Lower lobe of right lung (tissue), 2 donors: ENCODE data around the gene SSR1. TPM values are rescaled to one million over a fixed set of nuclear protein-coding genes. Genes with fewer than 3 reads are reported as not detected.
"Not testable (repeated sequence)": the region's sequence is repeated elsewhere in the genome, so short reads cannot be mapped to it uniquely, and the experiment has no call there.

Experiments used
- ATAC-seq, 2 donors: fragments of 200-7000 bp; cut with Tn5 transposase; one replicate each; pipeline ENCODE4 v1.9.1; 2020 to 2022; ENCODE audit warnings: mild to moderate bottlenecking in 2 of 2, moderate library complexity in 2 of 2
- DNase-seq: peaks from one replicate; pipeline ENCODE4 v3.0.0-alpha.2; 2020
- H3K27ac ChIP-seq: fragments of 200-600 bp; one replicate; pipeline ENCODE4 v1.8.0; 2022
- H3K27me3 ChIP-seq: fragments of 200-600 bp; one replicate; pipeline ENCODE4 v1.8.0; 2022; ENCODE audit warnings: low read depth
- H3K36me3 ChIP-seq: fragments of 200-600 bp; one replicate; pipeline ENCODE4 v1.8.0; 2022; ENCODE audit warnings: mild to moderate bottlenecking
- H3K4me1 ChIP-seq: fragments of 200-600 bp; one replicate; pipeline ENCODE4 v1.8.0; 2022
- H3K4me3 ChIP-seq: fragments of 200-600 bp; one replicate; pipeline ENCODE4 v1.8.0; 2022; ENCODE audit warnings: mild to moderate bottlenecking
- H3K9me3 ChIP-seq: fragments of 200-600 bp; one replicate; pipeline ENCODE4 v1.8.0; 2022
- intact Hi-C: fragments of 100-400 bp; cut with DNase I; formaldehyde crosslinking; loops from one replicate; pipeline ENCODE4 v1.11.0; 2022
- total RNA-seq: library from RNA; stranded (reverse); fragmentation: NEBNext Ultra II Directional; extraction: Animal tissue kit (Norgen Biotek cat#: 25700); gene quantifications from one replicate; pipeline ENCODE4 v1.2.1, GENCODE V29; 2021
- TF ChIP-seq, protein P1 (sequence below): fragments of 200-600 bp; IDR thresholded peaks from one replicate; pipeline ENCODE4 v1.8.0; 2022; ENCODE audit warnings: antibody characterized with exemption, mild to moderate bottlenecking
- donor health status: DM: no; HTN: yes; CAD: no; lungs with severe emphysema.

The SSR1 gene
- total RNA-seq, 1 donor from 2014 or later: 127 TPM

DNA sequence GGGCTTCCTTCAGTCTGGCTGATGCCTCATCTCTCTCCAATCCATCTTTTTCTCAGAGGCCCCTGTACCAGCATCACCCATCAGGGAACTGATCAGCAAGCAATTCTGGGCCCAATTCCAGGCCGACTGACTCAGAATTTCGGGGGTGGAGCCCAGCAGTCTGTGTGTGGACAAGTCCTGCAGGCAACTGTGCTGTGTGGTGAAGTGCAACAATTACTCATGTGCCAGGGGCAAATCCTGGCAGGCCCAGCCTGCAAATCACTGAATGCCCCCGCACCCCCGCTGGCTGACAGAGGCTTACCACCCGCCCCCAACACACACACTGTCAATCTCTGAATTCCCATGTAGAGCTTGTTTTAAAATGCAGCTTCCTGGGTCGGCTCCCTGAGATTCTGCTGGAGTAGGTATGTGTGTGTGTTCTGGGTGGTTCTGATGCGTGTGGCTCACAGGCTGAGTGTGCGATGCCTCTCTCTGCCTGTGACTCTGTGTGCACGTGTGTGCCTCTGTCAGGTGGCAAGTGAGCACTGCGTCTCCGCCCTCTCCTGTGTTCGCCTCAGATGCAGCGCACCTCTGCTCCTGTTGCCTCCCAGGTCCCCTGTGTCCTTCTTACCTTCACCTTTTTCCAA is 45.4 kb downstream of the SSR1 start:
- no peak overlapping the region for H3K27ac ChIP-seq

DNA sequence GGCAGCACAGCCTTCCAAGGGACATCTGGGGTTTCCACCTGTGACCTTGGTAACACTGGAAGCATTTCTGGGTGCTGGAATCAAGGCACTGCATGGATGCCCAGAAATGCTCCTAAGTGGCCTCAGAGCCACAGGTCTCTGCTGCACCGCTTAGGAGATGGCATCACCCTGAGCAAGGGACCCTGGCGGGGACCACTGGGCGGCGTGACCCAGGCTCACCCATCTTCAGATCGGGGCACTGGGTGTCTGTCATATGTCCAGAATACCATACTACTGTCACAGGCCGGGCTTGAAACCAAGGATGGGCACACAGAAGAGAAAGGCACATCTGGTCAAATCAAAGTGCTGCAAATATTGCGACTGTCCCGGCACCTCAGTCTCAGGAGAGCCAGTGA is 45.9 kb downstream of the SSR1 start:
- Histone ChIP-seq H3K4me1 (peaks cover under 1% of the 10 kb centered on the region), H3K27me3 (no peaks in the 10 kb centered on the region), H3K9me3 (no peaks in the 10 kb centered on the region), H3K36me3 (no peaks in the 10 kb centered on the region), H3K4me3 (no peak overlapping the region), H3K27ac (no peak overlapping the region)
- TF ChIP-seq, protein P1, sequence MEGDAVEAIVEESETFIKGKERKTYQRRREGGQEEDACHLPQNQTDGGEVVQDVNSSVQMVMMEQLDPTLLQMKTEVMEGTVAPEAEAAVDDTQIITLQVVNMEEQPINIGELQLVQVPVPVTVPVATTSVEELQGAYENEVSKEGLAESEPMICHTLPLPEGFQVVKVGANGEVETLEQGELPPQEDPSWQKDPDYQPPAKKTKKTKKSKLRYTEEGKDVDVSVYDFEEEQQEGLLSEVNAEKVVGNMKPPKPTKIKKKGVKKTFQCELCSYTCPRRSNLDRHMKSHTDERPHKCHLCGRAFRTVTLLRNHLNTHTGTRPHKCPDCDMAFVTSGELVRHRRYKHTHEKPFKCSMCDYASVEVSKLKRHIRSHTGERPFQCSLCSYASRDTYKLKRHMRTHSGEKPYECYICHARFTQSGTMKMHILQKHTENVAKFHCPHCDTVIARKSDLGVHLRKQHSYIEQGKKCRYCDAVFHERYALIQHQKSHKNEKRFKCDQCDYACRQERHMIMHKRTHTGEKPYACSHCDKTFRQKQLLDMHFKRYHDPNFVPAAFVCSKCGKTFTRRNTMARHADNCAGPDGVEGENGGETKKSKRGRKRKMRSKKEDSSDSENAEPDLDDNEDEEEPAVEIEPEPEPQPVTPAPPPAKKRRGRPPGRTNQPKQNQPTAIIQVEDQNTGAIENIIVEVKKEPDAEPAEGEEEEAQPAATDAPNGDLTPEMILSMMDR: no peak
- intact Hi-C loops: no loop called here
- no peak for DNase-seq
- ATAC-seq: no peak

More for the DNA sequence above, 45.4 kb downstream of the SSR1 start:
- Histone ChIP-seq H3K4me3 (no peak overlapping the region), H3K4me1 (no peaks in the 10 kb centered on the region), H3K9me3 (no peaks in the 10 kb centered on the region), H3K36me3 (no peaks in the 10 kb centered on the region), H3K27me3 (no peaks in the 10 kb centered on the region)
- ATAC-seq: peak in 1 of 2 donors; percentile 52
- intact Hi-C loops: no loop called here
- TF ChIP-seq, protein P1: no peak
- no peak for DNase-seq

DNA sequence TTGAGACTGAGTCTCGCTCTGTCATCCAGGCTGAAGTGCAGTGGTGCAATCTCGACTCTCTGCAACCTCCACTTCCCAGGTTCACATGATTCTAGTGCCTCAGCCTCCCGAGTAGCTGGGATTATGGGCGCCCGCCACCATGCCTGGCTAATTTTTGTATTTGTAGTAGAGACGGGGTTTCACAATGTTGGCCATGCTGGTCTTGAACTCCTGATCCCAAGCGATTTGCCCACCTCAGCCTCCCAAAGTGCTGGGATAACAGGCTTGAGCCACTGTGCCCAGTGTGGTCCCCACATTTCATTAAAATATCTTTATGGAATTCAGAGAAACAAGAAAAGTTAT is 47.6 kb downstream of the SSR1 start:
- H3K27me3 ChIP-seq, H3K27ac ChIP-seq, ATAC-seq, DNase-seq, H3K4me3 ChIP-seq, H3K9me3 ChIP-seq, H3K36me3 ChIP-seq, intact Hi-C loops: not testable (repeated sequence)
- H3K4me1 ChIP-seq: peaks cover 14% of the 10 kb centered on the region

DNA sequence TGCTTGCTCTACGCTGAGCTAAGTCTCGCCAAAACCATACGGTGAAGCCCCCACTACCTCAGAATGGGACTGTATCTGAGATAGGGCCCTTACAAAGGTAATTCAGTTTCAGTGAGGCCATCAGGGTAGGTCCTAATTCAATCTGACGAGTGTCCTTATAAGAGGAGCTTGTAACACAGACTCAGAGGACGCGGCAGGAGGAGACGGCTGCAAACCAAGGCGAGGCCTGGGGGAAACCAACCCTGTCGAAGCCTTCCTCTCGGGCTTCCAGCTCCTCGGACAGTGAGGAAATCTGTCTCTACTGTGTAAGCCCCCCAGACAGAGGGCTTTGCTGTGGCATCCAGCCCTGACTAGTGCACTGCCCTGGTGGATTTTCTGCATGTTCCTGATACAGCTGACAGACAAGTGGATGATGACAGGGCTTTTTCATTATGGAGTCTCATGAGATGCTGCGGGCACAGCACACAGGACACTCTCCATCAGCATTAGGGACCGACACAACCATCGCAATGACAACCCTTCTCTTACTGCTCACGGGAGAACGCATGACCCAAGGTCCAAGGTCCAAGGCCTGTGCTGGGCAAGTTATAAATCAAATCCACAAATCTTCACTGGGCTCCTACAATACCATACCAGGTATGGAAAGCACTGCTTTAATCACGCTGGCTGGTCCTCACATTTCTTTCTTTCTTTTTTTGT is 48.2 kb downstream of the SSR1 start:
- H3K4me3 ChIP-seq: no peak overlapping the region
- DNase-seq (no peak), ATAC-seq (no peak)
- peaks cover 17% of the 10 kb centered on the region for H3K4me1 ChIP-seq
- TF ChIP-seq, protein P1: no peak
- H3K27me3 ChIP-seq: no peaks in the 10 kb centered on the region
- H3K9me3 ChIP-seq: no peaks in the 10 kb centered on the region
- H3K27ac ChIP-seq: no peak overlapping the region
- H3K36me3 ChIP-seq: no peaks in the 10 kb centered on the region
- intact Hi-C loops: no loop called here

DNA sequence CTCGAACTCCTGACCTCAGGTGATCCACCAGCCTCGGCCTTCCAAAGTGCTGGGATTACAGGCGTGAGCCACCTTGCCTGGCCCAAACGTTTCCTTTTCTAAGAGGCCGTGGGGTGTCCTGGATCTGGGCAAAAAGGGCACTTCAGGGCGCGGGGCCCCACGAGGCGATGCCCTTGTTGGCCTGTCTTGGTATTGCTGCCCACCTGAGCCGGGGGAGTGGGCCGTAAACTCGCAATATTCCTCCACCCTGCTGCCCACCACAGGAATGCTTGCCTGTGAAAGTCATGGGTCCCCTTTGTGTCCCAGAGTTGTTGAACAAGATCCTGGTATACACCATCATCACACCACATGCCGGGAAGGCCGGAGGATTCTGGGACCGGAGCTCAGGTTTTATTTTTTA is 49.0 kb downstream of the SSR1 start:
- H3K36me3 ChIP-seq: no peaks in the 10 kb centered on the region
- no peaks in the 10 kb centered on the region for H3K27me3 ChIP-seq
- H3K4me1 ChIP-seq: peaks cover 17% of the 10 kb centered on the region
- H3K4me3 ChIP-seq: no peak overlapping the region
- no peaks in the 10 kb centered on the region for H3K9me3 ChIP-seq
- DNase-seq: no peak
- no peak for ATAC-seq
- TF ChIP-seq, protein P1: no peak
- intact Hi-C loops: no loop called here
- no peak overlapping the region for H3K27ac ChIP-seq

DNA sequence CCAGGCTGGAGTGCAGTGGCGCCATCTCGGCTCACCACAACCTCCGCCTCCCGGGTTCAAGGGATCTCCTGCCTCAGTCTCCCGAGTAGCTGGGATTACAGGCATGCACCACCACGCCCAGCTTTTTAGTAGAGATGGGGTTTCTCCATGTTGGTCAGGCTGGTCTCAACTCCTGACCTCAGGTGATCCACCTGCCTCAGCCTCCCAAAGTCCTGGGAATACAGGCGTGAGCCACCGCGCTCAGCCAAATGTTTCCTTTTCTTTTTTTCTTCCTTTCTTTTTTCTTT is 49.5 kb downstream of the SSR1 start:
- H3K27me3 ChIP-seq, H3K27ac ChIP-seq, intact Hi-C loops, DNase-seq, ATAC-seq, H3K9me3 ChIP-seq, H3K36me3 ChIP-seq, H3K4me3 ChIP-seq: not testable (repeated sequence)
- peaks cover 17% of the 10 kb centered on the region for H3K4me1 ChIP-seq
